Retinal pigment epithelial cell (primary cell): ENCODE measurements around the gene ARL15.

ENCODE experiments used
- DNase-seq: peaks from one replicate; pipeline ENCODE4 v3.0.0-alpha.2; 2010; ENCODE audit warnings: low read depth
- H3K4me3 ChIP-seq: 2 replicates; pipeline ENCODE4 v1.5.1; 2011; ENCODE audit warnings: mild to moderate bottlenecking, low read length, control low read depth, moderate library complexity
- CTCF ChIP-seq: conservative IDR thresholded peaks from 2 replicates; pipeline ENCODE4 v1.5.1; 2011; ENCODE audit warnings: low read depth, low read length, control low read depth, inconsistent platforms

Gene ARL15

GRCh38 chr5:54306893-54307292 is 3.5 kb downstream of the ARL15 start:
- H3K4me3 ChIP-seq = no peak overlapping the region
- TF ChIP-seq CTCF = no peak
- DNase-seq = no peak

DNA sequence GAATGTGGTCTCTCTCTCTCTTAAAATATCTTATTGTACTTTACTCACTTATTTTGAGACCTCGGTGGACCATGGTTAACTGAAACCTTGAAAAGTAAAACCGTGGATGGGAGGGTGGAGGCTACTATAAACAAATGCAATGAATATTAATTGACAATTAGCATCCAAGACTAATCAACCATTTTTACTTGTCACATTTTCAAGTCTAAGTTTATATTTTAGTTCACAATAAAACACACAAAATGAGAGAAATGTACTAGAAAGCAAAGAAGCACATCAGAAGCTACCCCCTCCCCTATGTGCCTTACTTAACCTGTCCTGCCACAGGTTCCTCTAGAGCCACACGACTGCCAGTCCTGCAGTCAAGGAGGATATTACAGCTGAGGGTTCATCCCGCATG is 4.6 kb downstream of the ARL15 start:
- no peak for TF ChIP-seq CTCF
- DNase-seq = no peak
- no peak overlapping the region for H3K4me3 ChIP-seq

GRCh38 chr5:54304040-54304439 is 6.3 kb downstream of the ARL15 start:
- no peak overlapping the region for H3K4me3 ChIP-seq
- no peak for TF ChIP-seq CTCF
- DNase-seq = no peak

DNA sequence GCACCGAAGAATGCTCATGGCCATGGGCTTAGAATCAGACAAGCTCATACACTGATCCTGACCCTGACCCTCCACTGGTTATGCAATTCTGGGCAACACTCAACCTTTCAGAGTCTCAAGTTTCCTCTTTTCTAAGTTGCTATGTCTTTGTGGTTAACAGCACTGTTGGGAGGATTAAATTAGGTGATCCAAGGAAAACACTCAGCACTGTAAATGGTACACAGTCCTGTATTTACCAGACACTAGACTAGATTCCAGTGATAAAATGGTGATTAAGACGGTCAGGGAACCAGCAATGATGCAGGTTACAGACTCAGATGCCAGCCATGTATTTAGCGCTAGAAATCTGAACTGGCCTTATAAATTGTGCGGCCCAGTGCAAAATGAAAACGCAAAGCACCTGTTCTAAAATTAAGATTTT is 8.1 kb downstream of the ARL15 start:
- no peak for DNase-seq
- TF ChIP-seq CTCF = no peak
- H3K4me3 ChIP-seq = no peak overlapping the region

- no peak for TF ChIP-seq CTCF
- no peak for DNase-seq
- no peak overlapping the region for H3K4me3 ChIP-seq
Measured at GRCh38 chr5:54301849-54302248, 8.5 kb downstream of the ARL15 start.

- no peak for DNase-seq
- no peak overlapping the region for H3K4me3 ChIP-seq
- no peak for TF ChIP-seq CTCF
Measured at GRCh38 chr5:54301220-54301619, 9.2 kb downstream of the ARL15 start.

DNA sequence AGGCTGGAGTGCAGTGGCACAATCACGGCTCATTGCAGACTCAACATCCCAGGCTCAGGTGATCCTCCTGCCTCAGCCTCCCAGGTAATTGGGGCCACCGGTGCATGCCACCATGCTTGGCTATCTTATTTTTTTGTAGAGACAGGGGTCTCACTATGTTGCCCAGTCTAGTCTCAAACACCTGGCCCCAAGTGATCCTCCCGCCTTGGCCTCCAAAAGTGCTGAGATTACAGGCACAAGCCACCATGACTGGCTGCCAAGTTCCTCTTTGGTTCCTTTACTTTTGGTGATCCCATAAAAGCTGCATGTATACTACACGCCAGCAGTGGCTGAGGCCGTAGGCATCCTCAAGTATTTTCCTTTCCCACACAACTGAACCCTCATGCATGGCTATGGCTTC is 11.4 kb downstream of the ARL15 start:
- no peak overlapping the region for H3K4me3 ChIP-seq
- TF ChIP-seq CTCF = no peak
- DNase-seq = no peak
